GM12878 (cell line): ENCODE results near the gene XAGE2.

Source experiments
- BACH1 ChIP-seq: fragments of 450-650 bp; IDR thresholded peaks from 2 replicates; pipeline ENCODE4 v1.6.1; 2017; ENCODE audit warnings: mild to moderate bottlenecking, borderline replicate concordance
- CTCF ChIP-seq, 3 experiments: IDR thresholded peaks in 2 of 3; conservative IDR thresholded peaks in 1 of 3; 2 replicates each; pipeline ENCODE4 v1.5.1; 2011; ENCODE audit warnings: low read depth in 3 of 3, low read length in 3 of 3, mild to moderate bottlenecking in 3 of 3, control low read depth in 2 of 3, moderate library complexity in 2 of 3, inconsistent platforms in 1 of 3, mixed read lengths in 1 of 3; ENCODE audit not compliant: control insufficient read depth in 2 of 3, insufficient read depth in 1 of 3; ENCODE audit errors: extremely low read depth in 1 of 3
- DPF2 ChIP-seq: fragments of 450-650 bp; IDR thresholded peaks from 2 replicates; pipeline ENCODE4 v1.6.1; 2017; ENCODE audit warnings: mild to moderate bottlenecking
- ESRRA ChIP-seq: IDR thresholded peaks from 2 replicates; pipeline ENCODE4 v1.6.1; 2012; ENCODE audit warnings: mild to moderate bottlenecking, low read length, improper control_type of control experiment
- POLR2A ChIP-seq: IDR thresholded peaks from 2 replicates; pipeline ENCODE4 v1.6.1; 2011; ENCODE audit warnings: low read depth, mild to moderate bottlenecking, low read length
- RAD51 ChIP-seq: fragments of 450-650 bp; IDR thresholded peaks from 2 replicates; pipeline ENCODE4 v1.6.1; 2016; ENCODE audit warnings: moderate library complexity, mild to moderate bottlenecking, inconsistent platforms
- SRF ChIP-seq, 2 experiments: IDR thresholded peaks; 2 replicates each; pipeline ENCODE4 v1.6.1; 2011; ENCODE audit warnings: low read depth in 2 of 2, low read length in 2 of 2, mild to moderate bottlenecking in 1 of 2, moderate library complexity in 1 of 2
- ZBTB33 ChIP-seq: fragments of 450-650 bp; IDR thresholded peaks from 2 replicates; pipeline ENCODE4 v1.6.1; 2017; ENCODE audit warnings: mild to moderate bottlenecking

- TF ChIP-seq RAD51: no peak
- TF ChIP-seq DPF2: no peak
- no peak for TF ChIP-seq CTCF (IDR thresholded peaks at IDR 0.05 in 2 of 3, conservative IDR thresholded peaks at IDR 0.05 in 1 of 3; ENCODE audit: control insufficient read depth in 2 of 3, extremely low read depth in 1 of 3, insufficient read depth in 1 of 3, low read depth in 3 of 3, low read length in 3 of 3)
- no peak for TF ChIP-seq SRF (IDR thresholded peaks at IDR 0.05; ENCODE audit: low read depth in 2 of 2, low read length in 2 of 2)
- no peak for TF ChIP-seq BACH1
- no peak for TF ChIP-seq ZBTB33
- no peak for TF ChIP-seq POLR2A
- no peak for TF ChIP-seq ESRRA
Observed at GRCh38 chrX:52346174-52347165, 22.4 kb upstream of the XAGE2 start.
